ENCODE measurements around the gene UHRF1. TPM values are rescaled to one million over a fixed set of nuclear protein-coding genes. Genes with fewer than 3 reads are reported as not detected.

UHRF1 gene
- total and polyA plus RNA-seq, 2 of the 13 experiments (the other 11 are each of a cell fraction or from before 2014, with no cell fraction given), result 6.8 to 78.4 TPM

GRCh38 chr19:4968462-4969291 lies 59.4 kb downstream of the UHRF1 start, which contains the start of gene KDM4B (continued):
- no peak for TF ChIP-seq ZNF609 (CRISPR knock-in tag; IDR thresholded peaks at IDR 0.05; ENCODE audit: borderline replicate concordance)
- TF ChIP-seq, protein P1, sequence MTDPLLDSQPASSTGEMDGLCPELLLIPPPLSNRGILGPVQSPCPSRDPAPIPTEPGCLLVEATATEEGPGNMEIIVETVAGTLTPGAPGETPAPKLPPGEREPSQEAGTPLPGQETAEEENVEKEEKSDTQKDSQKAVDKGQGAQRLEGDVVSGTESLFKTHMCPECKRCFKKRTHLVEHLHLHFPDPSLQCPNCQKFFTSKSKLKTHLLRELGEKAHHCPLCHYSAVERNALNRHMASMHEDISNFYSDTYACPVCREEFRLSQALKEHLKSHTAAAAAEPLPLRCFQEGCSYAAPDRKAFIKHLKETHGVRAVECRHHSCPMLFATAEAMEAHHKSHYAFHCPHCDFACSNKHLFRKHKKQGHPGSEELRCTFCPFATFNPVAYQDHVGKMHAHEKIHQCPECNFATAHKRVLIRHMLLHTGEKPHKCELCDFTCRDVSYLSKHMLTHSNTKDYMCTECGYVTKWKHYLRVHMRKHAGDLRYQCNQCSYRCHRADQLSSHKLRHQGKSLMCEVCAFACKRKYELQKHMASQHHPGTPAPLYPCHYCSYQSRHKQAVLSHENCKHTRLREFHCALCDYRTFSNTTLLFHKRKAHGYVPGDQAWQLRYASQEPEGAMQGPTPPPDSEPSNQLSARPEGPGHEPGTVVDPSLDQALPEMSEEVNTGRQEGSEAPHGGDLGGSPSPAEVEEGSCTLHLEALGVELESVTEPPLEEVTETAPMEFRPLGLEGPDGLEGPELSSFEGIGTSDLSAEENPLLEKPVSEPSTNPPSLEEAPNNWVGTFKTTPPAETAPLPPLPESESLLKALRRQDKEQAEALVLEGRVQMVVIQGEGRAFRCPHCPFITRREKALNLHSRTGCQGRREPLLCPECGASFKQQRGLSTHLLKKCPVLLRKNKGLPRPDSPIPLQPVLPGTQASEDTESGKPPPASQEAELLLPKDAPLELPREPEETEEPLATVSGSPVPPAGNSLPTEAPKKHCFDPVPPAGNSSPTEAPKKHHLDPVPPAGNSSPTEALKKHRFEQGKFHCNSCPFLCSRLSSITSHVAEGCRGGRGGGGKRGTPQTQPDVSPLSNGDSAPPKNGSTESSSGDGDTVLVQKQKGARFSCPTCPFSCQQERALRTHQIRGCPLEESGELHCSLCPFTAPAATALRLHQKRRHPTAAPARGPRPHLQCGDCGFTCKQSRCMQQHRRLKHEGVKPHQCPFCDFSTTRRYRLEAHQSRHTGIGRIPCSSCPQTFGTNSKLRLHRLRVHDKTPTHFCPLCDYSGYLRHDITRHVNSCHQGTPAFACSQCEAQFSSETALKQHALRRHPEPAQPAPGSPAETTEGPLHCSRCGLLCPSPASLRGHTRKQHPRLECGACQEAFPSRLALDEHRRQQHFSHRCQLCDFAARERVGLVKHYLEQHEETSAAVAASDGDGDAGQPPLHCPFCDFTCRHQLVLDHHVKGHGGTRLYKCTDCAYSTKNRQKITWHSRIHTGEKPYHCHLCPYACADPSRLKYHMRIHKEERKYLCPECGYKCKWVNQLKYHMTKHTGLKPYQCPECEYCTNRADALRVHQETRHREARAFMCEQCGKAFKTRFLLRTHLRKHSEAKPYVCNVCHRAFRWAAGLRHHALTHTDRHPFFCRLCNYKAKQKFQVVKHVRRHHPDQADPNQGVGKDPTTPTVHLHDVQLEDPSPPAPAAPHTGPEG (CRISPR knock-in tag; IDR thresholded peaks at IDR 0.05), result no peak
- TF ChIP-seq CENPBD1 (CRISPR knock-in tag; IDR thresholded peaks at IDR 0.05; ENCODE audit: borderline replicate concordance, low read depth), result no peak
- TF ChIP-seq CREB1 (IDR thresholded peaks at IDR 0.05), result peak; percentile 94
- peak; percentile 84 for TF ChIP-seq CREB1 (CRISPR knock-in tag; IDR thresholded peaks at IDR 0.05)
- no peak for TF ChIP-seq RARA (CRISPR knock-in tag; IDR thresholded peaks at IDR 0.05)
- TF ChIP-seq MXI1 (IDR thresholded peaks at IDR 0.05; ENCODE audit: borderline replicate concordance, low read depth, low read length), result peak; percentile 57; the same call in 1 of the 3 replicates
- TF ChIP-seq ATF7 (IDR thresholded peaks at IDR 0.05), result no peak
- TF ChIP-seq ATF7 (CRISPR knock-in tag; IDR thresholded peaks at IDR 0.05), result no peak
- no peak for TF ChIP-seq ZNF136 (CRISPR knock-in tag; IDR thresholded peaks at IDR 0.05; ENCODE audit: low read depth)
- TF ChIP-seq GTF3A (CRISPR knock-in tag; conservative IDR thresholded peaks at IDR 0.05), result peak; percentile 92; the same call in 1 of the 2 replicates
- no peak for TF ChIP-seq NBN (conservative IDR thresholded peaks at IDR 0.05)
- TF ChIP-seq HOXD1 (CRISPR knock-in tag; IDR thresholded peaks at IDR 0.05), result peak; percentile 25; the same call in 1 of the 2 replicates
- TF ChIP-seq ZNF326 (CRISPR knock-in tag; IDR thresholded peaks at IDR 0.05; ENCODE audit: borderline replicate concordance), result no peak
- TF ChIP-seq ARNTL (CRISPR knock-in tag; IDR thresholded peaks at IDR 0.05), result peak; percentile 70
- TF ChIP-seq ZNF17 (CRISPR knock-in tag; IDR thresholded peaks at IDR 0.05), result no peak
